GM18873 (cell line): ENCODE data around the gene VEZT.
"Not testable (repeated sequence)": the region's sequence is repeated elsewhere in the genome, so short reads cannot be mapped to it uniquely, and the experiment has no call there.

Experiments used
- ATAC-seq: cut with Tn5 transposase; IDR thresholded peaks from one replicate; pipeline ENCODE4 v1.9.1; 2021; ENCODE audit warnings: mild to moderate bottlenecking, moderate library complexity, moderate number of reproducible peaks; ENCODE audit not compliant: unreplicated experiment, low FRiP score

The VEZT gene

DNA sequence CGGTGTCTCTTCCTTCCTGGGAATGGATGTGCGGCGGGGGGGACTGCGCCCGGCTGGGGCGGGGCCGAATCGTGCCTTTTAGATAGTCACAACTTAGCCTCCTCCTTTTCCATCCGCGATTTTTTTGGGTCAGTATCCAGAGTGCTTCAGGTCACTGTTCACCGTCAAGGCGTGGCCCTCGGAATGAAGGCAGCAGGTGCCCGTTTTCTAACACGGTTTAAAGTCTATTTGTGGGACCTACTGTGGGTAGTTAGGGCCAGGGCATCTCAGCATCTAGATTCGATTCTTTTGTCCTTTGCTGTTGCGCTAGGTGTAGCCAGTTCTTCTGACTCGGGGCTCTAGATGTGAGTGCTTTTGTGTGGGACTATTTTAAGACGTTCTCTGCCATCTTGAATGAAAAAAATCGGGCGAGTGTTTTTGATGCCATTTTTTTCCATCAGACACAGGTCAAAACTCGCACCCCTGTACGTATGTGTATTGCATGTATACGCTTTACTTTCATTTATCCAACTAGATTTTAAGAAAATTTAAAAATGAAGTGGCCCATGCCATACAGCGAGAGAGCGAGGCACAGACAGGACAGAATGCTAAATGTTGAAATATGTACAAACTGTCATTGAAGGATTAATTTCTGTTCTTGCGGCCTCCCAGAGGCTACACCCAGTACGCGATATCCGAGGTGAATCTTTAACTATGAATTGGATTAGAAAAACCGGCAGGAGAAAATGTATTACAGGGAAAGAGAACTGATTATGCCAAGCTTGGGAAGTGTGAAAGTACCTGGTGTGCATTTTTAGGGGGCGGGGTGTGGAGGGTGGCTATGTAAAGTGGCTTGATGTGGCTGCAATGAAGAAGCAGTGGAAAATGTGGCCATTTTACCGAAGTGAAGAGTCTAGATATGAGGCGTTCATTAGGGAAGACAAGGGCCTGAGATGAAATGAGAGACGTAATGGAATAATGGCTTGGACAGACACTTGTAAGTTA lies 835 bp downstream of the VEZT start:
- ATAC-seq: no peak

DNA sequence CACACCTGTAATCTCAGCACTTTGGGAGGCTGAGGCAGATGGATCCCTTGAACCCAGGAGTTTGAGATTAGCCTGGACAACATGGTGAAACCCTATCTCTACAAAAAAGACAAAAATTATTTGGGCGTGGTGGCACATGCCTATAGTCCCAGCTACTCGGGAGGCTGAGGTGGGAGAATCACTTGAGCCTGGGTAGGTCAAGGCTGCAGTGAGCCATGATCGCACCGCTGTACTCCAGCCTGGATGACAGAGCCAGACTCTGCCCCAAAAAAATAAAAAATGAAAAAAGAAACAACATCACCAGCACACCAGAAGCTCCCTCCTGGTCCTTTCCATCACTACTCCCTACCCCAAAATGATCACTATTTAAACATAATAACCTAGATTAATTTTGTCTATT lies 2.6 kb downstream of the VEZT start:
- no peak for ATAC-seq

DNA sequence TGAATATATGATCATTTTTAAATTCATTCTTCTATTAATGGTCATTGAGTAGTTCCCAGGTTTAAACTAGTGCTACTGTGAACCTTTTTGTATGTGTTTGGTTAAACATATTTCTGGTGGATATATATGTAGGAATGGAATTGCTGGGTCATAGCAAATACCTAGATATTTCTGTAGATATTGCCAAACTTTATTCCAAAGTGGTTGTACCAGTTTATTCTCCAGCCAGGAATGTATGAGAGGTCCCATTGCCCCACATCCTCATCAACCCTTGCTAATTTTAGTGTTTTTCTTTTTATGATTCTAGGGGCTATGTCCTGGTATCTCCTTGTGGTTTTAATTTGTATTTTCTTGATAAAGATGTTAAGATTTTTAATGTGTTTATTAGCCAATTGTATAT lies 3.1 kb downstream of the VEZT start:
- ATAC-seq: no peak

DNA sequence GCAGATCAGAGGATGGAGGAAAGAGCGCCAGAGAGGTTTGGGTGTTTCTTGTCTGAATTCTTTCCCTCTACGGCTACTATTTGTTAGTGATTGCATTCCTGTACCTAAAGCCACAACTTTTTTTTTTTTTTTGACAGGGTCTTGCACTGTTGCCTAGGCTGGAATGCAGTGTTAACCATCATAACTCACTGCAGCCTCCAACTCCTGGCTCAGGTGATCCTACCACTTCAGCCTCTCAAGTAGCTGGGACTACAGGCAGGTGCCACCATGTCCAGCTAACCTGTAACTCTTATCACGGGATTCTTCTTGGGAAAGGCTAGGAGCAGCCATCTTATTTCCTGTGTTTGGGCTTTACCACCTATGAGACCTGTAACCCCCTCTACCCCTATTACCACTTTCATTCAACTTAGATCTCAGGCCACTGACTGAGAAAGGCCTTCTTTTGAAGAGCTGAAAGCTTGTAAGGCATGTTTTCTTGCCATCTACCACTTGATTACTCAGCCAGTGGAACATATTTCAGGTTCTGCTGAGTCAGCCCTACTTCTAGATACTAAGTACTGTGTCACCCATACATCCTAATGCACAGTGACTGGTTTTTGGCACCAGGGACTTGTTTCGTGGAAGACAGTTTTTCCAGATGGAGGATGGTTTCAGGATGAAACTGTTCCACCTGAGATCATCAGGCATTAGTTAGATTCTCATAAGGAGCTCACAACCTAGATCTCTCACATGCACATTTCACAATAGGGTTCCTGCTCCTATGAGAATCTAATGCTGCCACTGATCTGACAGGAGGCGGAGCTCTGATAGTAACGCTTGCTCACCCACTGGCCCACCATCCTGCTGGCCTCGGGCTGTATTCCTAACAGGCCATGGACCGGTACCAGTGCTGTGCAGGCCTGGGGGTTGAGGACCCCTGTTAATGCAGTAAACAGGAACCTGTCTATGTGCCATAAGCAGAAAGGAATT lies 6.9 kb downstream of the VEZT start:
- no peak for ATAC-seq

DNA sequence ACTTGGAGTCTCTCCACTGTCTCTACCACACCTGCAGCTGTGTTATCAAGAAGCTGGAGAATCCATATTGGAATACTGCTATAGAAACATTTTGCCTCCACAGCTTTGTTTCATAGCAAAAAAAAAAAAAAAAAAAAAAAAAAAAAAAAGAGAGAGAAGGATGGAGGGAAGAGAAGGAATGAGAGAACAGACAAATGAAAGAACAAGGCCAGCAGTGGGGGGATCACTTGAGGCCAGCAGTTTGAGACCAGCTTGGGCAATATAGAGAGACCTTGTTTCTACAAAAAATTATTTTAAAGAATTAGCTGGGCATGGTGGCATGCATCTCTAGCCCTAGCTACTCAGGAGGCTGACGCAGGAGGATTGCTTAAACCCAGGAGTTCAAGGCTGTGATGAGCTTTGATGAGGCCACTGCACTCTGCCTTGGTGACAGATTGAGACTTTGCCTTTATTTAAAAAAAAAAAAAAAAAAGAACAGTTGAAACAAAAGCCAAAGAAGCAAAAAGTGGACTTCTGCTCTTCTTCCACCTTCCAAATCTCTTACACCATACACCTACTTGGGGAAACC lies 8.1 kb downstream of the VEZT start:
- no peak for ATAC-seq

DNA sequence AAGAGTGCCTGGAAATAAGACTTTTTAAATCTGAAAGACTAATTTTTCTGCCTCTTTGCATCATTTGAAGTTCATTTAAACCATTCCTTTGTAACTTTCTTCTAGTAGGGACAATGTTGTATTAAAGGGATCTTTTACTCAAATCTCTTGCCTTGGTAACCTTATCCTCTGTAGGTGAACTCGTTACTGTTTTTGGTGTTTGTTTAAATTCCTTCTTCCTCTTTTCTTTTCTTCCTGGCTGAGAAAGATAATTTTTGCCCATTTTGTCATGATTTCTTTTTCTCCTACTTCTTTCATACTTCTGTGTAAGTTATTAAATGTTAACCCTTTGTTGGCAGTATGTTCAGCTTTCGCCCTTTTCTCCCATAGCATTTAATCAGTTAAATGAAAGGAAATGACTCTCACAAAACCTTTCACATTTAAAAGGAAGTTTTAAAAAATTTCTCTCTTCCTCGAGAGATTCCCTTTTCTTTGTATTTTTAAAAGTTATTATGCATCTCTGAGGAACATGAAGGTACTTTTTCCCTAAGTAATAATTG lies 10.3 kb downstream of the VEZT start:
- ATAC-seq: no peak

DNA sequence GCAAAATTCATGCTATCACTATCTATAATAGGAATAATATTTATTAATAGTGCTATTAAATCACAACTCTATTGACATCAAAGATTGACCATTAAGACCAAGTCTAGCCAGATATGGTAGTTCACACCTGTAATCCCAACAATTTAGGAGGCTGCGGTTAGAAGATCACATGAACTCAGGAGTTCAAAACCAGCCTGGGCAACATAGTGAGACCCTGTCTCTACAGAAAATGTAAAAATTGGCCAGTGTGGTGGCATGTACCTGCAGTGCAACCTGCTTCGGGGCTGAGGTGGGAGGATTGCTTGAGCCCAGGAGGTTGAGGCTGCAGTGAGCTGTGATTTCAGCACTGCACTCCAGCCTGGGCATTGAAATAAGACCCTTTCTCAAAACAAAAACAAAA lies 11.0 kb downstream of the VEZT start:
- ATAC-seq: no peak

DNA sequence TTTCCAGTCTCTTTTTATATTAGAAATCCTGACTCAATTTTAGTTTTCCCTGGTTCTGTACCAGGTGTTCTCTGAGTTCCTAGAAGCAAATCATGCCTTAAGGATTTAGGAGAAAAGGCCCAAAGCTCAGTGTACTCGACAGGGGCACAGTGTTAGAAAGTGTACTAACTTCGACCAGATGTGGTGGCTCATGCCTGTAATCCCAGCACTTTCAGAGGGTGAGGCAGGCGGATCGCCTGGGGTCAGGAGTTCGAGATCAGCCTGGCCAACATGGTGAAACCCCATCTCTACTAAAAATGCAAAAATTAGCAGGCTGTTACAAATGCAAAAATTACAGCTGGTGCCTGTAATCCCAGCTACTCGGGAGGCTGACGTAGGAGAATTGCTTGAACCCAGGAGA lies 12.0 kb downstream of the VEZT start:
- ATAC-seq: no peak

DNA sequence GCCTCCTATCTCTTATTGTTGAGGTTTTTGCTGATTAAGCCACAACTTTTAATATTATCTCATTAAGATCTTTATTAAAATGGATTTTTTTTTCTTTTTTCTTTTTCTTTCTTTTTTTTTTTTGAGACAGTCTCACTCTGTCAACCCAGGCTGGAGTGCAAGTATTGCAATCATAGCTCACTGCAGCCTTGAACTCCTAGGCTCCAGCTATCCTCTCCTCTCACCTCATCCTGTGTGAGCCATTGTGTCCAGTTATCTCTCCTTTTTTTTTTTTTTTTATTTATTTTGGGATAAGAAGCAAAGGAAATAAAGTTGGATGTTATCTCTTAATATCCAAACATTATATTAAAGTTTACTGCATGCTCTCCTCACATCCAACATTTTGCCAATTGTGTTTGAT lies 12.7 kb downstream of the VEZT start:
- no peak for ATAC-seq

DNA sequence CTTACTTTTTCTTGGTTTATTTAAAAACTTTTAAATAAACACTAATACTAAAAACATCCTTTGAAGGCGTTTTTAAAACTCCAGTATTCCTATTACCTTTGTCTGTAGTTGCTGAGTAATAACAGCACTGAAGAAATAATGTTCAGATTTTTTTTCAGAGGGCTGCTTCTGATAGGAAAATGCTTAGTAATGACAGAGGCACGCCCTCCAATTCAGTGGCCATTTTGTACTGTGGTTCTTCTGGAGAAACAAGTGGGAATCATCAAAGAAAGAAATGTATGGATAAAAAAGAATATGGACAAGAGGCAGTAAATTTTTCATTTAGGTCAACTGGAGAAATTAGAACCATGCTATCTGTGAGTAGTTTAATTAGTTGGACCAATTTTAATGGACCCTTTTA lies 13.6 kb downstream of the VEZT start:
- no peak for ATAC-seq

DNA sequence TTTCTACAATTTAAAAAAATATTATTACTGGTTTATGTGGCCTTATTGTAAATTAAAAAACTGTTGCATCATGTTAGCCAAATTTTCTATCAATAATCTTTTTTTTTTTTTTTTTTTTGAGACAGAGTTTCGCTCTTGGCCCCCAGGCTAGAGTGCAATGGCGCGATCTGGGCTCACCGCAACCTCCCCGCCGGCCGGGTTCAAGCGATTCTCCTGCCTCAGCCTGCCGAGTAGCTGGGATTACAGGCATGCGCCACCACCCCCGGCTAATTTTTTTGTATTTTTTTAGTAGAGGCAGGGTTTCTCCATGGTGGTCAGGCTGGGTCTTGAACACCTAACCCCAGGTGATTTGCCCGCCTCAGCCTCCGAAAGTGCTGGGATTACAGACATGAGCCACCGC lies 16.6 kb downstream of the VEZT start:
- ATAC-seq: not testable (repeated sequence)

DNA sequence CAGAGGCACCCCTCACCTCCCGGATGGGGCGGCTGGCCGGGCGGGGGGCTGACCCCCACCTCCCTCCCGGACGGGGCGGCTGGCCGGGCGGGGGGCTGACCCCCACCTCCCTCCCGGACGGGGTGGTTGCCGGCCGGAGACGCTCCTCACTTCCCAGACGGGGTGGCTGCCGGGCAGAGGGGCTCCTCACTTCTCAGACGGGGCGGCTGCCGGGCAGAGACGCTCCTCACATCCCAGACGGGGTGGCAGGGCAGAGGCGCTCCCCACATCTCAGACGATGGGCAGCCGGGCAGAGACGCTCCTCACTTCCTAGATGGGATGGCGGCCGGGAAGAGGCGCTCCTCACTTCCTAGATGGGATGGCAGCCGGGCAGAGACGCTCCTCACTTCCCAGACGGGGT lies 18.0 kb downstream of the VEZT start:
- ATAC-seq: not testable (repeated sequence)

DNA sequence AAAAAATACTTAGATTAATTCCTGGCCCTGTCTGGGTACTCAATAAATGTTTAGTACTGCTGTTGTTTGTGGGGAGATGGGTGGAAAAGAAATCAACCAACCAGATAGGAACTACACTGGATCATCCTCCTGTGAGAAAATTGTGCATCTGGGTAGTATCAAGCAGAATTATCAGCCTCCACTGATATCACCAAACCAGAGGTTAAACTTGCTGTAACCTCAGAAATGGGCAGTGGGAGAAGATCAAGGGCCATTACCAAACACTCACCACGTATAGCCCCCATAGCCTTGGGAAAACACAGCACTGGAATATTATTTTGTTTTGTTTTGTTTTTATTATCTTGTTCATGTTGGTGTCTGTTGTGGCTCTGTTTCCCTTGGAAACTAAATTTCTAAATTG lies 19.7 kb downstream of the VEZT start:
- ATAC-seq: no peak

DNA sequence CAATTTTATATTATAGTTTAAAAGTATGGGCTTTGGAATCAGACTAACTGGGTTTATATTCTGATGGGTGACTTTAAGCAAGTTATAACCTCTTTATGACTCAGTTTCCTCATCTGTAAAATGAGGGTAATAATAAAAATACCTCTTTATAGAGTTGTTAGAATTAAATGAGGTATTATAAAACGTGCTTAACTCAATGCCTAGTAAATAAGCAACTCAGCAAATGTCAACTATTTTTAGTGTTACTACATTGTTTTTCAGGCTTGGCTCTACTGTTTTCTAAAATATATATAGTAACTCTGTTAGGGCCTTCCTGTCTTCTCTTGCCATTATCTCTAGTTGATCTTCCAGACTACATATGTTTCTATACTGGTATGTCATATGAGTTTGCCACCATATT lies 20.5 kb downstream of the VEZT start:
- no peak for ATAC-seq

DNA sequence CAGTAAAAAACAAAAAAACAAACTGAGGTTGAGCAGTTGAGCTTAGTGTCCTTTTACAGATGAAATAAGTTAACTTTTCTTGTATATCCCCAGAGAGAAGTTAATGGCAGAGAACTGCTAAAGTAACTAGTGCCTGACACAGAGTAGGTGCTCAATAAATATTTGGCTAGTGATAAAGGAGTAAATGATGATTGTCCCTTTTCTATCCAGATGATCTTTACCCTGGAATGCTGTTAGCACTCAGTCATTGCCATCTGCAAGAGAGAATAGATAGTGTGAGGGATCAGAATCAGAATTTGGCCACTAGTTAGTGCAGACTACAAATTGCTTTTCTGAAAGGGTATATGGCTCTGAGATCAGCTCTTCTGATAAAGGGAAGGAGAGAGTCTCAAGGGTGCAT lies 21.6 kb downstream of the VEZT start:
- no peak for ATAC-seq

DNA sequence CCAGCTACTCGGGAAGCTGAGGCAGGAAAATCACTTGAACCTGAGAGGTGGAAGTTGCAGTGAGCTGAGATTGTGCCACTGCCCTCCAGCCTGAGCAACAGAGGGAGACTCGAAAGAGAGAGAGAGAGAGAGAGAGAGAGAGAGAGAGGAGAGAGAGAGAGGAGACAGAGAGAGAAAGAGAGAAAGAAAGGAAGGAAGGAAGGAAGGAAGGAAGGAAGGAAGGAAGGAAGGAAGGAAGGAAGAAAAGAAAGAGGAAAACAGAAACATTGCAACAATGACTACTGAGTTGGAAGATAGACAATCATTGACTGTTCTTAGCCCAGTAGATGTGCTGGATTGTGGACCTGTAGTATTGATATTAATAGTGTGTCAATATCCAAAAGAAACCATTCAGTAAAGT lies 22.2 kb downstream of the VEZT start:
- ATAC-seq: not testable (repeated sequence)

DNA sequence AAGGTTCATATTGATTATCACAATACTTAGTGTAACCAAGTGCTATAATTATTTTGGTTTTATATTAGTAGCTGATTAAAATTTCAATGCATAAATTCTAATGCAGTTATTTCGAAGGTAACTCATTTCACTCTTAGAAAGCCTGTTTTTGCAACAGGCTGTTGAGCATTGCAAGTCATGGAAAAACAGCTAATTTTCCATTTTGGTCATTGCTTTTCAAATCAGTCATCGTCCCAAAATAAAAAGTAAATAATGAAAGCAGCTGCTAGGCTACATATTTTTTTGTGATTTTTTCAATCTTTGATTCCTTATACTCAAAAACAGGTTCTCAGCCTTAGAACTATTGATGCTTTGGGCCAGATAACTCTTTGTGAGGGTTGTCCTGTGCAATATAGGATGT lies 22.9 kb downstream of the VEZT start:
- no peak for ATAC-seq

DNA sequence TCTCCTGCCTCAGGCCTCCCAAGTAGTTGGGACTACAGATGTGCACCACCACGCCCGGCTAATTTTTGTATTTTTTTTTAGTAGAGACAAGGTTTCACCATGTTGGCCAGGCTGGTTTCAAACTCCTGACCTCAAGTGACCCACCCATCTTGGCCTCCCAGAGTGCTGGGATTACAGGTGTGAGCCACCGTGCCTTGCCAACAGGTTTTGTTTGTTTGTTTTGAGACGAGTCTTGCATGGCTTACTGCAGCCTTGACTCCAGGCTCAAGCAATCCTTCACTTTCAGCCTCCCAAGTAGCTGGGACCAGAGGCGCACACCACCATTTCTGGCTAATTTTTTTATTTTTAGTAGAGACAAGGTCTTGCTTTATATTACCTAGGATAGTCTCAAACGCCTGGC lies 23.5 kb downstream of the VEZT start:
- not testable (repeated sequence) for ATAC-seq

DNA sequence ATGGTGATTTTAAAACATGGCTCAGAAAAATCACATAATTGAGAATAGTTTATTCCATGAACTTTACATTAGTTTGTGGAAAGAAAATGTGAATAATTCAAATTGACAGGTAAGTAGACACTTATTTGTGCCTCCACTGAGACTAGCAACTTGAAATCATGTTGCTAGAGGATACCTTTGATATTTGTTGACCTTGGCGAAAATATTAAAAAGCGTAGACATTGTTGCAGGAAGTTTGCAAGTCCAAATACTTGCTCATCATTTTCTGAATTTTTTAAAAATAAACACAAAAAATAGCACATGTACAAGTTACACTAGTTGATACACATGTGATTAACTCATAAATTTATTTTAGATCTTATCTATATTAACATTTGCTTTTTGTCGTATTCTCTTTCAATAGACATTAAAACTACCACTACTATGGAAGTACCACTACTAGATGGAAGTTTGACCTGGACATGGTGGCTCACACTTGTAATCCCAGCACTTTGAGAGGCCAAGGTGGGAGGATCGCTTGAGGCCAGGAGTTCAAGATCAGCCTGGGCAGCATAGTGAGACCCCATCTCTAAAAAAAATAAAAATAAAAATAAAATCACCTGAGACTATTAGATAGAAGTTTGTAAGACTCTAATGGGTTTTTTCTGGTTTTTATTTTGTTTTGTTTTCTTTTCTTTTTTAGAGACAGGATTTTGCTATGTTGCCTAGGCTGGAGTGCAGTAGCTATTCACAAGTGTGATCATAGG lies 24.3 kb downstream of the VEZT start:
- no peak for ATAC-seq
